NCI-H146 (cell line): ENCODE data around the gene IRX5.

Source experiments
- DNase-seq: peaks from one replicate; lab custom pipeline; 2025; lab: John Stamatoyannopoulos, UW

IRX5 gene

GRCh38 chr16:54930005-54930868 lies at the start of gene IRX5:
IRX5 (plus strand) TSS chr16:54930865; CDS start chr16:54931199, 334 bp downstream.
- peak; percentile 93 for DNase-seq

DNA sequence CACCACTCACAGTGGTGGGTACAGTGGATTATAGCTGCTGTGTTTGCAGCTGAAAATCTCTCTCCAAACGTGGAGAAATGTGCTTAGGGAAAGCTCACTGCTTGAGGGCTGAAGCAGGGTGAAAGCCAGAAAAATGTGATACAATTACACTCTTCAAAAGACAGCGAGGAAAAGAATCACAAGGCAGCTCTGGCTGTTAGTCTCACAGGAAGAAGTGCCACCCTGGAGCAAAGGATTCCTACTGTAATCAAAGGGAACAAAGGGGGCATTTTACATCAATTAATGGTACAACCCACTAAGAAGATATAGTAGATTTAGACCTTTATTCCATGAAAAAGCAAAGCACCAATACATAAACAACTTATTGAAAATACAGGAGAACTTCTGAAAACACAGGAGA lies 48.1 kb upstream of the IRX5 start:
- no peak for DNase-seq

DNA sequence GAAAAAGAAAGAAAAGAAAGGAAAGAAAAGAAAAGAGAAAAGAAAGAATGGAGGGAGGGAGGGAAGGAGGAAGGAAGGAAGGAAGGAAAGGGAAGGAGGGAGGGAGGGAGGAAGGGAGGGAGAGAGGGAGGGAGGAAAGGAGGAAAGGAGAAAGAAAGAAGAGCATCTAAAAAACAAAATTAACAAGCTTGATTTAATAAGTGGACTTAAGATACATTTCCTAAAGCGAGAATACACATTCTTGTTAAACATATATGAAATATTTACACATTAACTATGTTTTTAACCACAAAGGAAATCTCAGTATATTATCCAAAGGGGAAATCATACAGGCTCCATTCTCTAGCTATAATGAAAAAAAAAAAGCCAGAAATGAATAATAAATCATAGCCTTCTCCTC lies 47.3 kb upstream of the IRX5 start:
- no peak for DNase-seq

- no peak for DNase-seq
These were observed 44.6 kb upstream of the IRX5 start for GRCh38 chr16:54886078-54886477.

DNA sequence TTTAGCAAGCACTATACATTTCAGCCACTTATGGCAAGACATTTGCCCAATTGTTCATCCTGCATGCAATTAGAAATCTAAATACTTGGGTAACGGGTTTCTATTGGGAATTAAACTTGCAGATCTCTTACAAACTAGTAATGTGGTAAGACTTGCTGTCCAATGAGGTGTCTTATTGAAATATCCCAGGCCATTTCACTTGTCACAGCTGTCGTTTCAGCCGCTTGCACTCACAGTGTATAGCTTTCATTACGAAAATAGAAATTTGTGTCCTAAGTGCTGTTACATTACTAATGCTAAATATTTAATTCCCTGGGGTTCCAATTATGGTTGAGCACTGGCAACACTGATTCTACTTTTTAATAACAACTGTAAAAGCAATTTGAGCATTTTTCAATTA lies 40.3 kb upstream of the IRX5 start:
- DNase-seq, result no peak

- DNase-seq, result no peak
These were observed 39.3 kb upstream of the IRX5 start for GRCh38 chr16:54891346-54891745.

DNA sequence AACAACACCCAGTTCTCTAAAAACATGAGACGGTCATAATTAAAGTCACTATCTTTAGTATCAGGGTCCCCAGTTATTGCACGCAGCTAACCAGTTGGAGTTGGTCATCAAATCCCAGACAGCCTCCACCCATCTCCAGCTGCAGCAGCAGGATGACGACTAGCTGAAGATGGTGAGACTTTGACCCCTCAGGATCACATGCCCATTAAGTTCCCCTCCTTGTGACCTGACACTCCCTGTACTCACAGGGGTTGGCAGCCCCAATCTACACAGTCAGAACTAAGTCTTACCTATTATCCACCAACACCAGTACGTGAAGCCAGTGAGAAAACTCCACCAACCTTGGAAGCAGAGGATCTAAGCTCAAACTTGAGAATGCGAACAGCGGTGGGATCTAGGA lies 37.7 kb upstream of the IRX5 start:
- DNase-seq, result no peak

- DNase-seq, result no peak
These were observed 32.7 kb upstream of the IRX5 start for GRCh38 chr16:54897930-54898329.

GRCh38 chr16:54901606-54902005 lies 29.1 kb upstream of the IRX5 start:
- no peak for DNase-seq

DNA sequence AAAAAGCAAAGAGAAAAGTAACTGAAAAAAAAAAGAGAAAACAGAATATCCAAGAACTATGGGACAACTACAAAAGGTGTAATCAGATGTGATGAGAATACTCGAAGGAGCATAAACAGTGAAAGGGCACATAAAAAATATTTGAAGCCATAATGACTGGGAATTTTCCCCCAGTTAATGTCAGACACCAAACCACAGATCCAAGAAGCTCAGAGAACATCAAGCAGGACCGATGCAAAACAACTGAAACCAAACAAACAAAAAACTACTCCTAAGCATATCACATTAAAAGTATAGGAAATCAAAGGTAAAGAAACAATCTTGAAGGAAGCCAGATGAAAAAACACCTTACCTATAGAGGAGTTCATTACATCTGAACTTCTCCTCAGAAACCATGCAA lies 27.6 kb upstream of the IRX5 start:
- no peak for DNase-seq

DNA sequence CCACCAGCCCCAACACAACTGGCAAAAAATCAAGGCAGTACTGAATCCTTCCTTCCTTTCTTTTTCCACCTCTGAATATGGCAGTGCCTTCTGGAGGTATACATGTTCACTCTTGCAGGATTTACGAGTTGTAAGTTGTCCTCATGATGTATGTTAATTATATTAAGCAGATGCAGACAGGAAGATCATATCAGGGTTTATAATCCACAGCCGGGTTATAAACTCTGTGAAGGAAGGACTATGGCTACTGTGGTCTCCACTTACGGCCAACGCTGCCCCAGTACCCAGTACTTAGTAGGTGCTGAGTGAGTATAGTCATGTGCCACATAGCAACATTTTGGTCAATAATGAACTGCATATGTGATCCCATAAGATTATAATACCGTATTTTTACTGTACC lies 19.6 kb upstream of the IRX5 start:
- no peak for DNase-seq

DNA sequence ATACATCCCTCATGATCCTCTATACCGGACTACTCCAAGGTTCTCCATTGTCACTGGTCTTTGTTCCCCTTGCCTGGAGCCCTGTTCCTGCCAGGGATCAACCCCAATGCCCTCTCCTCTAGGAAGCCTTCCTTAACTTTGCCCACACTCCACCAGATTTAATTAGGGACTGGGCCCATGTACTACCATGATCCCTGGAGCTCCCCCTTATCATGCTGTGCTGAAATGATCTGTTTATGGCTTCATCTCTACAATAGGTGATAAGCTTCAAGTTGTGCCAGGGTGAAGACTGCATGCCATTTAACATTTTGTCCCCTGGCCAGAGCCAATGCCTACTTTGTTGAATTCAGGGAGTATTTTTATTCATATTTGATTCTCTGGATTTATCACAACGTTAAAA lies 17.9 kb upstream of the IRX5 start:
- DNase-seq, result no peak

- DNase-seq, result peak; percentile 81
These were observed 9.3 kb upstream of the IRX5 start for GRCh38 chr16:54921206-54921824.

- DNase-seq, result no peak
These were observed 7.6 kb upstream of the IRX5 start for GRCh38 chr16:54923055-54923473.

DNA sequence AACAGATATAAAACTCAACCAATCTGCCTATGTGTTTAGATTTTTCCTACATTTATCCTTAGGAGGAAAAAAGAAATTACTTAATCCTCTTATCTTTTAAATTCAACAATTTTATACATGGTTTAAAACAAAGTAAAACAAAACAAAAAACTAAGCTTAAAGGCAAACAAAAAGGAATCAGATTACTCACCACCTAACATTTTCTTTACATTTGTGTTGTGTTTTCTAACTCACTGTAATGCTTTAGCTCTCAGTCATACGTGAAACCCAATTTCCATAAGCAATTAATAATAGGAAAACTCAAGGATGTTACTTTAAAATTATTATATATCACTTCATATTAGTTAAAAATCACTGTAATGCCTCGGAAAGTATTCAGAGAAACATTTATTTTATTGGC lies 6.7 kb upstream of the IRX5 start:
- DNase-seq, result no peak

DNA sequence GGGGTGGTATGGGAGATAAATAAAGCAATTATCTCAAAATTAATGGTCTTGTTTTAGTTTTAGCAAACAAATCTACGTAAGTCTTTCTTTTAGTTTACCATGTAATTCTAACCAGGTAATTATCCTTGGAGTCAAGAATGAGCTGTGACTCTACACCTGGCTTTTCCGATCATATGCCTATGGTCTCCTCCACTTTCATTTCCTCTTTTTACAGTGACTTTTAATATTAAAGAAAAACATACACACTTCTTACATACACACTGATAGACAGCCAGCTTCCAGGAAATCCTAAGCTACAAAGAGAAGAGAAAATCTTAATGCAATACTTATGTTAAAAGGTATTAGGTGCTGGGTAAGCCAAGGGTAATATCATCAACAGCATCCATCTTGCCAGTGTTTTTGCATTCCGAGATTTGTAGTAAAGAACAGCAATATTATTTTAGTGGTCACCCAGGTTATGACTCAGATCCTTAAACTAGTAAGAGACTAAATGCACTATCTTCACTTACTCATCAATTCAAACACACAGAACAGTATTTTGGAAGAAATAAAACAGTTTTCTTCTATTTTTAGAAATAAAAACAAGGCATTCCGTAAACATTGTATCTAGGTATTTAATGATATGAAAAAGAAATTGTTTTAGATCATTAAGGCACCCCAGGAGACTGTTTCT lies 4.4 kb upstream of the IRX5 start:
- DNase-seq, result peak; percentile 57

GRCh38 chr16:54927125-54928015 lies 3.3 kb upstream of the IRX5 start:
- peak; percentile 69 for DNase-seq

DNA sequence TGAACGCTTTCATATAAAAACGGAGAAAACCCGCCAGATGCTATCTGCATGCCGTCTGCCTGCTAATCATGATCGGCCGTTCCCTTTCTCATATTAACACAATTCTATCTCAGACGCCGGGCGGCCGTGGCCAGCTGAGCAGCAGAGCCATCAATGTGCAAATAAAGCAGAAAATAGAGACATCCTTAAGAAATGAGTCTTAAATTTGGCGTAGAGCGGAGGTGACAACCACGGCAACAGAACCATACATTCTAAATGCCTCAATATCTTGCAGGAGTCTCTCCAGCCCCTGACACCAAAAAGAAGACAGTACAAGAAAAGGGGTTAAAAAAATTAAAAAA lies 2.7 kb upstream of the IRX5 start:
- DNase-seq, result peak; percentile 52

DNA sequence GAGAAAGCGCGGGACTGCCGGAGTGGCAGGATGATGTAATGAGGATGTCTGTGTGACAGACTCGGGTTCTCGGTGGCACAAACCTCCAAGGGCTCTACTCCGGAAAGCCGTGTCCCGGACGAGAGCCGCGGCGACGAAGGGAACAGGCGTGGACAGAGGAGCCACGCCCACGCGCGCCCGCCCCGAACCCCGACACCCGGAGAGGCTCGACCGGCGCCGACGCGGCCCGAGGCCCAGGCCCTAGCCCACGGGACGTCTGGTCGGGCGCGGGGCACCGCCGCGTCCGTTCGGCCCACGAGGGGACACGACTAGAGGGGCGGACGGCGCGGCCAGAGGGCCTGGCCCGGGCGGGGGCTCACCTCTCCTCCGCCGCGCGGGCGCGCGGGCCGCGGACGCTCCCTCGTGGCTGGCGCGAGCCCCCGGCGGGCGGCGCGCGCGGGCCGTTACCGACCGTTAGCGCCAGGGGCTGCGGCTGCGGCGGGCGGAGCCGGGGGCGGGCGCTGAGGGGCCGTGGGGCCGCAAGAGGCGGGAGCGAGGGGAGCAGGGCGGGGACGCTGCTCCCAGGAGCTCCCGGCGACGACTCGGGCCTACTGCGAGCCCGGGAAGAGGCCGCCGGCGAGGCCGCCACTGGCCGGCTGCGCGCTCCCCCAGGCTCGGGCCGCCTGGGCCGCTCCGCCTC lies 2.1 kb upstream of the IRX5 start:
- peak; percentile 71 for DNase-seq

DNA sequence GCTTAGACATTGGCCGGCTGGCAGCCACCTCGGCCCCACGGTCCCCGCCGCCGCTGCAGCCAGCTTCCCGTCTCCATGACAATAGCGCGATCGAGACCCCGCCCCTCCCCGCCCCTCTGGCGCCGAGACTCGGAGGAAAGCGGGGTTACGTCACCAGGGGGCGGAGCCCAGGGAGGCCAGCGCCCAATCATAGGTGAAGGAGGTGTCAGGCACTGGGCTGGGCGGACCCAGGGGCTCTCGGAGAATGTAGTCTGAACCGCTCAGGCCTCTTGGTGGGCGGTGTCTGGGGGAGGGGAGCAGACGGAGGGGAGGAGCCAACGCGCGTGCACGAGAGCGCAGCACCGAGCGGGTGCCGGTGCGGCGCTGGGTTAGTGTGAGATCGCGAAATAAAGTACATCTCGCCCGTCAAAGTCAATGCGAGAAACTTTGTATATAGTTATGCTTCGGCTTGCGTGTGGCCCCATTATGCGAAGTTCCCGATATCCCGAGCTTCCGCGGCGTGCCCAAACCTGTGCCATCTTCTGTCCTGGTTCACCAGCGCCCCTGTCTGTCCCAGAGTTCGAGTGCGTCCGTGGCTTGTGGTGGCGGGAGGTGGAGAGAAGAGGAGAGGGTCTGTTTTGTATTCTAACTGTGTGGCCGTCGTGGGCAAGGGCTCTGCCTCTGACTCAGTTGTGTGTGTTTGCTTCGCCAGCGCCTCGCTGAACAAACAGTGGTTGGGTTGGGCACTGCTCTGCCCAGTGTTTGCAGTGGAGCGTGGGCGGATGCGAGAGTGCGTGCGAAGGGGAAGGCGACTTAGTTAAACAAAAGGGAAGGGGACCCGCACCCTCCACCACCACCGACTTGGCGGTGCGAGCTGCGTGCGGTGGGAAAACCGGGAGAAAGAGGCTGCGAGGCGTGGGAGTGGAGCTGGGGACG lies 1.3 kb upstream of the IRX5 start:
- DNase-seq, result peak; percentile 98

DNA sequence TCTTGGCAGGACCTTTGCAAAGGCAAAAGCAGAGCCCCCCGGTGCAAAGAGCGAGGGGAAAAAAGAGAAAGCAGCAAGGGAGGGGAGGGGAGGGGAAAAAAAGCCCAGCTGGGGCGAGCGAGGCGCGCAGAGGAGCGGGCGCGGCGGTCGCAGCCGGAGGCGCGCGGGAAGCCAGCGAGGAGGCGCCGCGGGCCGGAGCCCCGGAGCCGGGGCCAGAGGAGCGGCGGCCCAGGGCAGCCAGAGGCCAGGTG lies 129 bp downstream of the IRX5 start:
- no peak for DNase-seq
